Effector memory CD8-positive, alpha-beta T cell (primary cell): ENCODE measurements around the gene SRRM5.

Experiments
- ATAC-seq: fragments of 150-1000 bp; cut with Tn5 transposase; replicated peaks from 2 replicates; pipeline ENCODE4 v1.10.0; 2021; ENCODE audit warnings: mild to moderate bottlenecking, moderate library complexity
- DNase-seq, 3 experiments: peaks; one replicate each; pipeline ENCODE4 v3.0.0; 2021
- H3K27ac Mint-ChIP-seq, 2 donors: one replicate each; pipeline ENCODE4 v1.8.0; 2022; ENCODE audit warnings: mild to moderate bottlenecking in 2 of 2, mixed read lengths in 2 of 2, moderate library complexity in 2 of 2
- H3K27me3 Mint-ChIP-seq, 2 donors: one replicate each; pipeline ENCODE4 v1.8.0; 2022; ENCODE audit warnings: mixed read lengths in 2 of 2
- H3K36me3 Mint-ChIP-seq: one replicate; pipeline ENCODE4 v1.8.0; 2022; ENCODE audit warnings: mild to moderate bottlenecking, moderate library complexity, mixed read lengths; ENCODE audit not compliant: insufficient read depth
- H3K4me1 Mint-ChIP-seq, 2 donors: one replicate each; pipeline ENCODE4 v1.8.0; 2022; ENCODE audit warnings: low read depth in 2 of 2, mixed read lengths in 2 of 2
- H3K4me3 Mint-ChIP-seq, 2 donors: one replicate each; pipeline ENCODE4 v1.8.0; 2022; ENCODE audit warnings: mild to moderate bottlenecking in 2 of 2, mixed read lengths in 2 of 2, moderate library complexity in 2 of 2
- H3K9me3 Mint-ChIP-seq, 2 donors: one replicate each; pipeline ENCODE4 v1.8.0; 2022; ENCODE audit warnings: mixed read lengths in 2 of 2

SRRM5 gene

DNA sequence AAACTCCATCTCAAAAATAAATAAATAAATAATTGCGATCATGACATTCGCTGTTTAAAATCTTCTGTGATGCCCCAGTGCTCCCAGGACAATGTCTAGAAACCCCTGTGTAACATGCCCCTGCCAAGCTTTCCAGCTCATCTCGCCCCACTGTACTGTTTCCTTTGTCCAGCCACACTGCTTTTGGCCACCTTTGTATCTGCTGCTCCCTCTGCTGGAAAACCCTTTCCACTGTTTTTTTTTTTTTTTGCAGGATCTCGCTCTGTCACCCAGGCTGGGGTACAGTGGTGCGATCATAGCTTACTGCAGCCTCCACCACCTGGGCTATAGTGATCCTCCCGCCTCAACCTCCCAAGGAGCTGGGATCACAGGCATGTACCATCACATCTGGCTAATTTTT is 50.6 kb downstream of the SRRM5 start:
- peaks cover 13 to 18% of the 10 kb centered on the region in 2 donors for H3K4me1 Mint-ChIP-seq
- no peak for ATAC-seq
- peak overlapping the region in 1 of 2 donors; percentile 75 for H3K27ac Mint-ChIP-seq
- DNase-seq = no peak
- no peaks in the 10 kb centered on the region for H3K9me3 Mint-ChIP-seq
- peaks cover 12% of the 10 kb centered on the region for H3K36me3 Mint-ChIP-seq
- no peak overlapping the region for H3K4me3 Mint-ChIP-seq
- no peaks in the 10 kb centered on the region for H3K27me3 Mint-ChIP-seq

DNA sequence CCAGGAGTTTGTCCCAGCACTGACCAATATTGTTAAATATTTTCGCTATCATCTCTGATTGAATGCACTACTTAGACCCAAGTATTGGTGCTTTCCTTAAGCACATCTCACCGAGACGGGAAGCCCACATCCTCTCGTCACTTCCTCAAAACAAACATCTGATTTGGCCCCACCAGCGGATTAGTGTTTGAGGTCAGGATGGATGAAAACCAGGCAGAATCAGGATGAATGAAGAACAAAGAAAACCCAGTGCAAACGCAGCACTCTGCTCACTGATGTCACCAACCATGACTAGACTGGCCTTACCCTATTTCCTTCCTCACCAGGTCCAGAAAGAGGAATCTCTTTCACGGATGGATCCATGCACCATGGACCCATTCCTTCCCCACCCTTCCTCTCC is 52.1 kb downstream of the SRRM5 start:
- ATAC-seq (peak; percentile 13), DNase-seq (peak; percentile 16 to 24 (median 21))
- peak overlapping the region; percentile 19 to 61 for H3K27ac Mint-ChIP-seq
- H3K36me3 Mint-ChIP-seq = peaks cover 14% of the 10 kb centered on the region
- no peaks in the 10 kb centered on the region for H3K27me3 Mint-ChIP-seq
- H3K4me3 Mint-ChIP-seq = peak overlapping the region; percentile 45 to 57
- peaks cover 0 to 3% of the 10 kb centered on the region in 2 donors for H3K9me3 Mint-ChIP-seq
- peaks cover 26 to 27% of the 10 kb centered on the region in 2 donors for H3K4me1 Mint-ChIP-seq
